B cell (primary cell): Measurements from ENCODE around the gene JCHAIN. TPM values are rescaled to one million over a fixed set of nuclear protein-coding genes. Genes with fewer than 3 reads are reported as not detected.
"Not testable (repeated sequence)": the region's sequence is repeated elsewhere in the genome, so short reads cannot be mapped to it uniquely, and the experiment has no call there.

Source experiments
- ATAC-seq: fragments of 200-7000 bp; cut with Tn5 transposase; one replicate; pipeline ENCODE4 v1.10.0; 2021; ENCODE audit warnings: low read depth, mild to moderate bottlenecking, moderate number of reproducible peaks, moderate library complexity
- CTCF ChIA-PET: fragments of 350-600 bp; sonication (Branson Sonifier 250); formaldehyde crosslinking; loops from one replicate; lab custom pipeline; 2021; ENCODE audit warnings: antibody characterized with exemption, inconsistent platforms; lab: Charles Lee
- POLR2A ChIA-PET: fragments of 350-600 bp; sonication (Branson Sonifier 250); formaldehyde crosslinking; loops from one replicate; lab custom pipeline; 2021; ENCODE audit warnings: antibody characterized with exemption; lab: Charles Lee
- DNase-seq: peaks from one replicate; pipeline ENCODE4 v3.0.0; 2013
- H2AFZ ChIP-seq: 2 replicates; pipeline ENCODE4 v1.6.1; 2012; ENCODE audit warnings: mild to moderate bottlenecking, low read depth, low read length; ENCODE audit not compliant: insufficient read depth, poor library complexity, severe bottlenecking
- H3K27ac ChIP-seq, 2 donors: 1 replicate in 1 of 2; 2 replicates in 1 of 2; pipeline ENCODE4 v1.5.1; 2012 to 2013; ENCODE audit warnings: low read length in 2 of 2, mild to moderate bottlenecking in 2 of 2, moderate library complexity in 1 of 2
- H3K27me3 ChIP-seq, 4 experiments: fragments of 200-600 bp in 1 of 4; sonication (generic) in 1 of 4; replicated peaks in 1 of 4; 1 replicate in 2 of 4; 2 replicates in 2 of 4; pipeline versions ENCODE4 v1.6.1 to v1.7.0; 2013 to 2016; ENCODE audit warnings: low read length in 3 of 4, mild to moderate bottlenecking in 2 of 4, mixed read lengths in 1 of 4, moderate library complexity in 1 of 4; ENCODE audit not compliant: insufficient read depth in 4 of 4, control insufficient read depth in 3 of 4; ENCODE audit errors: control extremely low read depth in 1 of 4
- H3K36me3 ChIP-seq, 2 experiments: replicated peaks in 1 of 2; 1 replicate in 1 of 2; 2 replicates in 1 of 2; pipeline versions ENCODE4 v1.6.1 to v1.7.1; 2013; ENCODE audit warnings: low read length in 1 of 2; ENCODE audit not compliant: insufficient read depth in 2 of 2, control insufficient read depth in 1 of 2; ENCODE audit errors: control extremely low read depth in 1 of 2, extremely low read depth in 1 of 2
- H3K4me1 ChIP-seq, 2 donors: fragments of 200-600 bp in 1 of 2; sonication (generic) in 1 of 2; 1 replicate in 1 of 2; 2 replicates in 1 of 2; pipeline versions ENCODE4 v1.5.1 to v1.6.1; 2013 to 2017; ENCODE audit warnings: low read length in 2 of 2; ENCODE audit not compliant: control insufficient read depth in 2 of 2, insufficient read depth in 2 of 2
- H3K4me2 ChIP-seq: replicated peaks from 2 replicates; pipeline ENCODE3; 2012; ENCODE audit warnings: mild to moderate bottlenecking, low read depth, low read length; ENCODE audit not compliant: poor library complexity, severe bottlenecking
- H3K4me3 ChIP-seq, 5 experiments: fragments of 200-600 bp in 1 of 5; sonication (generic) in 1 of 5; 1 replicate in 3 of 5; 2 replicates in 2 of 5; pipeline versions ENCODE4 v1.5.1 to v1.7.0; 2011 to 2016; ENCODE audit warnings: low read length in 4 of 5, mild to moderate bottlenecking in 4 of 5, low read depth in 2 of 5, control low read depth in 1 of 5, moderate library complexity in 1 of 5; ENCODE audit not compliant: insufficient read depth in 1 of 5; ENCODE audit errors: control extremely low read depth in 1 of 5, extremely low read depth in 1 of 5
- H3K79me2 ChIP-seq: fragments of 200-600 bp; sonication (generic); one replicate; pipeline ENCODE4 v1.6.0; 2016; ENCODE audit warnings: low read length; ENCODE audit not compliant: control insufficient read depth, insufficient read depth
- H3K9ac ChIP-seq: fragments of 200-600 bp; sonication (generic); 2 replicates; pipeline ENCODE4 v1.6.1; 2017; ENCODE audit warnings: mild to moderate bottlenecking, low read length, moderate library complexity
- H3K9me3 ChIP-seq, 3 donors: one replicate each; pipeline versions ENCODE4 v1.6.1 to v1.7.1; 2013; ENCODE audit warnings: low read length in 2 of 3; ENCODE audit not compliant: control insufficient read depth in 2 of 3, insufficient read depth in 1 of 3; ENCODE audit errors: control extremely low read depth in 1 of 3
- H4K20me1 ChIP-seq: 2 replicates; pipeline ENCODE4 v1.6.0; 2012; ENCODE audit warnings: mild to moderate bottlenecking, low read length; ENCODE audit not compliant: insufficient read depth, control insufficient read depth, poor library complexity, severe bottlenecking
- H3K27ac Mint-ChIP-seq: one replicate; pipeline ENCODE4 v1.8.0; 2021; ENCODE audit warnings: mixed read lengths
- H3K27me3 Mint-ChIP-seq: one replicate; pipeline ENCODE4 v1.8.0; 2021; ENCODE audit warnings: mixed read lengths
- H3K4me1 Mint-ChIP-seq: one replicate; pipeline ENCODE4 v1.8.0; 2021; ENCODE audit warnings: mixed read lengths
- H3K4me3 Mint-ChIP-seq: one replicate; pipeline ENCODE4 v1.8.0; 2021; ENCODE audit warnings: mixed read lengths
- H3K9me3 Mint-ChIP-seq: one replicate; pipeline ENCODE4 v1.8.0; 2022; ENCODE audit warnings: mixed read lengths; ENCODE audit not compliant: insufficient read depth
- CTCF ChIP-seq: fragments of 200-600 bp; IDR thresholded peaks from one replicate; pipeline ENCODE4 v1.8.0; 2022; ENCODE audit warnings: antibody characterized with exemption, mild to moderate bottlenecking
- EZH2 ChIP-seq: IDR thresholded peaks from 2 replicates; pipeline ENCODE4 v1.6.1; 2012; ENCODE audit warnings: borderline replicate concordance, low read depth, mild to moderate bottlenecking, moderate library complexity, low read length; ENCODE audit not compliant: insufficient read depth, poor library complexity, severe bottlenecking
- WGBS: methylation state at CpG from one replicate; pipeline ENCODE4 v1.1.5; 2013; ENCODE audit warnings: missing lambda C conversion rate; ENCODE audit not compliant: insufficient coverage; 5-methylcytosine and 5-hydroxymethylcytosine counted together
- intact Hi-C: fragments of 100-400 bp; cut with micrococcal nuclease; formaldehyde crosslinking; loops from one replicate; pipeline ENCODE4 v1.10.0; 2022
- polyA plus RNA-seq: library from polyadenylated mRNA; depleted of rRNA; stranded (reverse); fragments of >200 nt; gene quantifications from 2 replicates; pipeline ENCODE4 v1.2.3, GENCODE V29; 2012
- total RNA-seq, 2 donors: library from RNA; stranded (reverse); fragments of 120-200 nt in 1 of 2; gene quantifications; 1 replicate in 1 of 2; 2 replicates in 1 of 2; pipeline versions ENCODE4 v1.2.3 to v1.2.4, GENCODE V29; 2013 to 2022

Gene JCHAIN
- total and polyA plus RNA-seq, 2 donors (not counting 1 experiment from before 2014, with no cell fraction given): 90.8 to 441 TPM

DNA sequence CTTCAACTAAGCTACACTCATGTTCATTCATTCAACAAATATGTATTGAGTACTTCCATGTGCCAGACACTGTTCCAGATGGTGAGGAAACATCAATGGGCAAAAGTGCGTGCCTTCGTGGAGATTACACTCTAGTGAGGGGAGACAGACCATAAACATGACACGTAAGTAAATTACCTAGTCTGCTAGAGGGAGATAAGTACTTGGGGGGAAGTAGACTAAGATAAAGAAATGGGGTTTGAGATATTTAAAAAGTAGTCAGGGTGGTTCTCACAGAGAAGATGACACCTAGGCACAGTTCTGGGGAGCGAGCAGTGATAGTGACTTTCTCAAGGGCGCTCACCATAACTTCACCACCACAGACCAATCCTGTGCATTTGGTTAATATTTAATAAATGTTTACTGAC lies 11.7 kb downstream of the JCHAIN start:
- H3K4me1 Mint-ChIP-seq: peaks cover 18% of the 10 kb centered on the region
- H3K9ac ChIP-seq: no peak overlapping the region
- H3K27me3 ChIP-seq: no peaks in the 10 kb centered on the region
- ChIA-PET CTCF (interaction anchor here (0.6 to 1.3 kb wide), 3 partner anchors 9 to 357 kb away, joined by 3 to 6 read pairs (median 5); no protein-coding TSS in a partner anchor), POLR2A (no interaction called here)
- H2AFZ ChIP-seq: no peak overlapping the region
- no CpG with 5 or more reads among the region's 5 CpGs for WGBS
- H3K27ac Mint-ChIP-seq: peak overlapping the region; percentile 62
- no peaks in the 10 kb centered on the region for H3K27me3 Mint-ChIP-seq
- DNase-seq (no peak), ATAC-seq (no peak)
- H3K4me3 ChIP-seq: no peak overlapping the region
- no peaks in the 10 kb centered on the region for H3K9me3 ChIP-seq
- H3K4me2 ChIP-seq: no peak overlapping the region
- peaks cover 6 to 16% of the 10 kb centered on the region in 2 donors for H3K4me1 ChIP-seq
- no peak overlapping the region for H3K27ac ChIP-seq
- intact Hi-C loops: no loop called here
- H3K9me3 Mint-ChIP-seq: no peaks in the 10 kb centered on the region
- no peak for TF ChIP-seq CTCF
- no peak for TF ChIP-seq EZH2
- no peaks in the 10 kb centered on the region for H4K20me1 ChIP-seq
- H3K79me2 ChIP-seq: no peaks in the 10 kb centered on the region
- H3K4me3 Mint-ChIP-seq: no peak overlapping the region
- H3K36me3 ChIP-seq: peaks cover 6 to 44% of the 10 kb centered on the region in 2 experiments

- DNase-seq (peak; percentile 62), ATAC-seq (peak; percentile 63)
- CTCF ChIA-PET: interaction anchor here (0.6 to 1.8 kb wide), 41 partner anchors 8 to 1653 kb away, joined by 3 to 19 read pairs (median 4); partner anchors contain the start of genes GRSF1, JCHAIN, MOB1B and UTP3
- Mint-ChIP-seq H3K9me3 (no peaks in the 10 kb centered on the region), H3K27me3 (no peaks in the 10 kb centered on the region), H3K4me1 (peaks cover 8% of the 10 kb centered on the region), H3K4me3 (no peak overlapping the region), H3K27ac (no peak overlapping the region)
- no CpG with 5 or more reads among the region's 4 CpGs for WGBS
- H3K9ac ChIP-seq: no peak overlapping the region
- H3K36me3 ChIP-seq: peaks cover 6 to 24% of the 10 kb centered on the region in 2 experiments
- TF ChIP-seq EZH2 (no peak), CTCF (peak; percentile 77)
- no peaks in the 10 kb centered on the region for H3K9me3 ChIP-seq
- no peaks in the 10 kb centered on the region for H4K20me1 ChIP-seq
- H3K4me3 ChIP-seq: no peak overlapping the region
- H3K4me1 ChIP-seq: peaks cover 6 to 12% of the 10 kb centered on the region in 2 donors
- intact Hi-C loops: loop anchor here (1.0 to 2.0 kb wide), 5 partner anchors 36 to 358 kb away; partner anchors contain the start of genes GRSF1 and UTP3
- POLR2A ChIA-PET: interaction anchor here (0.6 to 1.3 kb wide), 2 partner anchors 9 to 36 kb away, joined by 3 to 11 read pairs; no protein-coding TSS in a partner anchor
- H3K79me2 ChIP-seq: no peaks in the 10 kb centered on the region
- no peak overlapping the region for H3K27ac ChIP-seq
- H3K4me2 ChIP-seq: peak overlapping the region; percentile 10
- peak overlapping the region; percentile 29 for H2AFZ ChIP-seq
- H3K27me3 ChIP-seq: no peaks in the 10 kb centered on the region
Observed at GRCh38 chr4:70651864-70652506, 14.3 kb downstream of the JCHAIN start.

GRCh38 chr4:70650741-70651140 lies 15.6 kb downstream of the JCHAIN start:
- H3K4me3 ChIP-seq, POLR2A ChIA-PET, H3K4me2 ChIP-seq, H4K20me1 ChIP-seq, intact Hi-C loops, H3K4me3 Mint-ChIP-seq, ATAC-seq, H3K4me1 Mint-ChIP-seq, H3K27ac ChIP-seq, H3K79me2 ChIP-seq, H3K27me3 ChIP-seq, DNase-seq, H2AFZ ChIP-seq, H3K27me3 Mint-ChIP-seq, H3K9ac ChIP-seq, H3K9me3 Mint-ChIP-seq, H3K9me3 ChIP-seq: not testable (repeated sequence)
- H3K27ac Mint-ChIP-seq: peak overlapping the region; percentile 59
- WGBS: 100% methylated on average over 1 of the region's 4 CpGs
- CTCF ChIA-PET: interaction anchor here (0.6 to 1.4 kb wide), 4 partner anchors 15 to 1652 kb away, joined by 3 to 4 read pairs (median 3); partner anchors contain the start of gene JCHAIN
- Histone ChIP-seq H3K36me3 (peaks cover 6 to 16% of the 10 kb centered on the region in 2 experiments), H3K4me1 (peaks cover 6 to 12% of the 10 kb centered on the region in 2 donors)
